Keratinocyte (primary cell): ENCODE results near the gene SEPTIN10.

Source experiments
- CTCF ChIP-seq, 3 experiments: IDR thresholded peaks in 1 of 3; conservative IDR thresholded peaks in 1 of 3; optimal IDR thresholded peaks in 1 of 3; 2 replicates in 2 of 3; 3 replicates in 1 of 3; pipeline versions ENCODE3 to v1.5.1; 2011; ENCODE audit warnings: low read length in 3 of 3, mild to moderate bottlenecking in 3 of 3, moderate library complexity in 2 of 3, control low read depth in 1 of 3, inconsistent platforms in 1 of 3; ENCODE audit not compliant: insufficient read depth in 2 of 3; ENCODE audit errors: extremely low read depth in 1 of 3
- EZH2 ChIP-seq: IDR thresholded peaks from one replicate; pipeline ENCODE4 v1.6.1; 2012; ENCODE audit warnings: inconsistent platforms, mild to moderate bottlenecking, low read length, moderate library complexity

- TF ChIP-seq CTCF (optimal IDR thresholded peaks at IDR 0.05 in 1 of 3, IDR thresholded peaks at IDR 0.05 in 1 of 3, conservative IDR thresholded peaks at IDR 0.05 in 1 of 3; ENCODE audit: extremely low read depth in 1 of 3, insufficient read depth in 2 of 3, low read length in 3 of 3) (no peak), EZH2 (no peak)
Observed at GRCh38 chr2:109591206-109591605, 22.6 kb downstream of the SEPTIN10 start.
